Hepatic stellate cell (primary cell): ENCODE measurements around the gene RUFY1.
A peak's percentile ranks its signal among the peaks of the same experiment; 100 is the strongest.
"Not testable (repeated sequence)": the region's sequence is repeated elsewhere in the genome, so short reads cannot be mapped to it uniquely, and the experiment has no call there.

ENCODE experiments used
- DNase-seq: peaks from one replicate; pipeline ENCODE4 v3.0.0; 2011; ENCODE audit warnings: low spot score

RUFY1 gene

DNA sequence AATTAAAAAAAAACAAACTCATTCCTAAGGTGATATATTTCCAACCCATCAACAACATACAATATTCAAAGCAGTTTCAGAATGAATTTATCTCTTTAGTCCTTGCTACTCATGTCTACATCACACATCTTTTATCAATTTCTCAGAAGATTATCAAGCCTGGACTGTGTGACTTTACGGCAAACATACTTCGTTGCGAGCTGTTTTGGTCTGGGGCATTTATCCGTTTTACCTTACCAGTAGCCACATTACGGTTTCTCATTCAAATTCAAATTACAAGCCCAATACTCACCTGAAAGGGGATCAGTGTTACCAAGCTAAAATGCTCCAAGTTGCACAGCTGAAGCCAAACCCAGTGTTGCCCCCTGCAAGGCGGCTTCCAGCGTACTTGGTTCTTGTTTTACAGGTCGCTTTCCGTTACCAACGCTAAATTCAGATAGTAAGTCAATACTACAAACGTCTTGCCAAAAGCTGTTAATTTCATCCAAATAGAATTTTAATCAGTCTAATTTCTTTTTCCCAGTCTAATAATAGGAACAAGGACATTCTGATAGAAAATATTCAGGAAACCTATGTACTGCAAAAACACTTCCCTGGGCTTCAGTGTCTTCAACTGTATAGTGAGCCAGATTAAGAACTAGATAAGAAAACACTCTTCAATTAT lies 71.3 kb downstream of the RUFY1 start:
- no peak for DNase-seq

DNA sequence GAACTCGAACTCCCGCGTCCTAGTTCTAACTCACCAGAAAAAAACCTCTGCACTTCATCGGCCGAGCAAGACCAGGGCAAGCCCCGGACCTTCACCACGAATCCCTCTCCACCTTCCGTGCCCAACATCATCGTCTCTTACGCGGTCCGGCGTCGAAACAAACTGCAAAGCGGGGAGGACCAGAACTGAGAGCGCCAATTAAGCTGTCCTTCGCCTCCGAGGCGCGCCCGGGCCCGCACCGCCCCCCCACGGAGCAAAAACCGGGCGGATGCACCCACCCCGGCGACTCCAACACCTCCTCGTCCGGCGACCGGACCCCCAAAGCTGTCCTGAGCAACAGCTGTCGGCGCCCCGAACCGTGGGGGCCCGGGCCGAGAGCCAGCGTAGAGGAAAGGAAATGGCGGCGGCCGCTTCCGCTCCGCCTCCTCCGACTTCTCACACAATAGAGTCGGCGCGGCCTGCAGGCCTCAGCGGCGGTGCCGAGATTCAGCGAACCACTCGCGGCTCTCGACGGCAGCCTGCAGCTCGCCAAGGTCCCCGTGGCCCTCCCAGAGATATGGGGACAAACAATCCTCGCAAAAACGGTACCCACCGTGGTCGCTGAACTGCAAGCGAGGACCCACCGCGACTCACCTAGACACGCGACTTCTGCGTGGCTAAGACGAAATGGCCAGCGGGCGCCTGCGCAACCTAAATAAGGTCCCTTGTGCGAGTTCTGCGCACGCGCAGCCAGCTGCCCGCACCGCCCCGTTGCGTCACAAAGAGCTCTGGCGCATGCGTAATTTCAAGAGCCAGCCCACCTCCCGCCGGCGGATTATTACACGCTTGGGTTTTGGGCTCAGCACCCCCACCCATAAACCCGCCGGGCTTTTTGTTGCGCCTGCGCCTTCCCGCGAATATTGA lies 72.9 kb downstream of the RUFY1 start, which contains the start of gene HNRNPH1:
TSS of gene HNRNPH1 (minus strand) at position 669 of the 903 bp plus-strand sequence. CDS start at position 131, 538 bp downstream.
- DNase-seq = peak; percentile 99

DNA sequence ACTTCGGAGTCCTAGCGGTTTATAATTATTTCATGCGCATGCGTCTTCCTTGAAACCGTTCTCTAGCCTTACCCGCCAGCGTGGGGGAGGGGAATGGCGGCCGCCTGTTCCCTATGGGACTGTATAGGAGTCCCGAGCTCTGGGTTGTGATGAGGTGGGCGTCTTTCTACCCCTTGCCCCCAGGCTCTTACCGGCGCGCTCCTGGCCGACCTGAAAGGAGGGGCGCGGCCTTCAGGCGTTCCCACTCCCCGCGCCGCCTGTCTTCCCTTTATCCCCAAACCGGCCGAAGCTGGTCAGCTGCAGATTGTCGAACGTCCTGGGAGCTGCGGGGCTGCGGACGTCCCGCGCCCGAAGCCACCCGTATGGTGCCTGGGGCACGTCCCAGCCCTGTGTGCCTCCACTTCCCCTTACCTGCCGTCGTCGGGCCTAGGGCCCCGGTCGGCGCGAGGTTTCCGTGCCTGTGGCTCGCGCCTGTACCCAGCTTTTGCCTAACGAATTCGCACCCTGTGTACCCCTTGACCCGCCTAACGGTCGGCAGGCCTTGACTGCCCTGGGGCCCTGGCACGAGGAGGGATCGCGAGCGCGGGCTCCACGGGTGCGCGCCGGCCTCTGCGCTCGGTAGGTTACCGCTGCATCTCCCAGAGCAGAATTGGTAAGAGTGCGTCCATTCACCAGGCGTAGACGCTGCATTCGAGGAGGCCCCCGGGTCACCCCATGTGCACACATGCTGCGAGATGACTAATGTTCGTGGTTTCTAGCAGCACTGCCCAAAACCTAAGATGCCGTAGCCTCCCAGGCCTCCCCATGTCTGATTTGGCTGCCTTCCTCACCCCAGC lies 73.8 kb downstream of the RUFY1 start:
- DNase-seq = peak; percentile 93

DNA sequence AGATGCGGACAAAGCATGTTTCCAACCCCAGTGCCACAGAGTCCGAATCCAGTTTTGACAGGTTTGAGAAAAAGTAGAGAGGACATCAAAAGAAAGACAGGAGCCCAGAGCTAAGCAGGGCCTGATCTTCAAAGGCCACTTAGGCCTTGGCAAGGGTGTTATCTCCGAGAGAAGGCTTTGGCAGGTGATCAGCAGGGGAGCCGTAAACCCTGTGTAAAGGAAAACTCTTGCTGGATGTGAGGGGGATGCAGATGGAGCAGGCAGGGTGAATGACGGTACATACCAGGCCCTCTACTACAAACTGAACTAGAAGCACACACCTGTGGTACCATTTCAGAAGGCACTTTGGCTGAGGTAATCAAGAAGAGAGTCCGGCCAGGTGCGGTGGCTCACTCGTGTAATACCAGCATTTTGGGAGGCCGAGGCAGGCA lies 74.5 kb downstream of the RUFY1 start:
- DNase-seq = no peak

DNA sequence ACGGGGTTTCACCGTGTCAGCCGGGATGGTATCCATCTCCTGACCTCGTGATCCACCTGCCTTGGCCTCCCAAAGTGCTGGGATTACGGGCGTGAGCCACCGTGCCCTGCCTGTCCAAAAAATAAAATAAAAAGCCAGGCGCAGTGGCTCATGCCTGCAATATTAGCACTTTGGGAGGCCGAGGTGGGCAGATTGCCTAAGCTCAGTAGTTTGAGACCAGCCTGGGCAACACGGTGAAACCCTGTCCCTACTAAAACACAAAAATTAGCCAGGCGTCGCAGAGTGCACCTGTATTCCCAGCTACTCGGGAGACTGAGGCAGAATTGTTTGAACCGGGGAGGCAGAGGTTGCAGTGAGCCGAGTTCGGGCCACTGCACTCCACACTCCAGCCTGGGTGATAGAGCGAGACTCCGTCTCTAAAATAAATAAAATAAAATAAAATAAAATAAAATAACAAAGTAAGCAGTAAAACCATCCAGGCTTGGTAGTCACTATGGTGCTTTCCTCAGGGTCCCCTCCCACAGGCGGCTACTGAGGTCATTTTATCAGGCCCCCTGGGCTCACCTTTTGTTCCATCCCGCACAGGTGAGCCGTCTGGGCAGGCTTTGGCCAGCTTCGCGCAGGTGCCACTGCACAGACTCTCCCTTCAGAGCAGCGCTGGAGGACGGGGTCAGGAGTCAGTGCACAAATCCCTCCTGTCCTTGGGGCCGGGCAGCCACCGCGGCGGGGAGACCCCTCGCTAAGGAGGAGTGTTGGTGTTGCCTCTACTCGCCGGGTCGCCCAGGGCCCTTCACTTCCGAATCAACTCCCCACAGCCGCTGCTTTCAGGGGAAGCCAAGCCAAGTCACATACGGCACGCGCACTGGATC lies 83.4 kb downstream of the RUFY1 start:
- not testable (repeated sequence) for DNase-seq

DNA sequence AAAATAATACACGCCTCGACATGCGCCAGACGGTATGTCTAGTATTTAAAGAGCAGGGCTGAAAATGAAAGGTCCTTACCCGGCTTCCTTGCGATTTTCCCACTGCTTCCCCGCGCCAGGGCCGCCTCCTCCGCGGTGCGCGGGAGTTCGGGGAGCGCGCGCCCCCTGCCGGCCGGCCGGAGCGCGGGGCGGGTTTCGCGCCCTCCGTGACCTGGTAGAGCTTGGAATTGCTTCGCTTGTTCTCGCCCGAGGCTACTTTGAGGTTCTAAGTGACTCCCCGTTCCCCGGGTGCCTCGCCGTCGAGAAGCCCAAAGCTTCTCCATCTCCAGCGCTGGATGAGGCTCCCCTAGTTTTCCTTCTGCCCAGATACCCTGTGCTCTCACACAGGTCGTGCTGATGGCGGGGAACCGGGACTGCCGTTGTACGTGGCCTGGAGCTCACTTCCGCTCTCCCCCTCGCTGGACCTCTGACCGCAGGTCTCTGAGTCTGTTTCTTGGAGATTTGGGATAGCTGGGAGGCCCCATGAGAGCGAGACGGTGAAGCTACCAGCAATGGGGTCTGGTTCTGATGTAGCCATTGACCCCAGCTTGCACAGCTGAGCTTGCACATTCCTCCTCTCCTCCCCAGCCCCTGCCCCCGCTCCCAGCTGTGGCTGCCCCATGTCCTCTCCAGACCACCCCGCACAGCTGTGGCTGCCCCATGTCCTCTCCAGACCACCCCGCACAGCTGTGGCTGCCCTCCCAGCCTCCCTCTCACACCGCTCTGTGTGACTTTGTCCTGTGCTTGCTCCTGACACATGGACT lies 84.2 kb downstream of the RUFY1 start:
- DNase-seq = not testable (repeated sequence)

DNA sequence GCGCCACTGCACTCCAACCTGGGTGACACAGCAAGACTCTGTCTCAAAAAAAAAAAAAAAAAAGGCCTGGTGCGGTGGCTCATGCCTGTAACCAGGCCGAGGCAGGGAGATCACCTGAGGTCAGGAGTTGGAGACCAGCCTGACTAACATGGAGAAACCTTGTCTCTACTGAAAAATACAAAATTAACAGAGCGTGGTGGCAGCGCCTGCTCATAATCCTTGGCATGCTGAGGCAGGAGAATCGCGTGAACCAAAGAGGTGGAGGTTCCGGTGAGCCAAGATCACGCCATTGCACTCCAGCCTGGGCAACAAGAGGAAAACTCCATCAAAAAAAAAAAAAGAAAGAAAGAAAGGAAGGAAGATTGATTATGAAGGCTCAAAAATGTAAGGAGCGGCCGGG lies 88.9 kb downstream of the RUFY1 start:
- DNase-seq = not testable (repeated sequence)

DNA sequence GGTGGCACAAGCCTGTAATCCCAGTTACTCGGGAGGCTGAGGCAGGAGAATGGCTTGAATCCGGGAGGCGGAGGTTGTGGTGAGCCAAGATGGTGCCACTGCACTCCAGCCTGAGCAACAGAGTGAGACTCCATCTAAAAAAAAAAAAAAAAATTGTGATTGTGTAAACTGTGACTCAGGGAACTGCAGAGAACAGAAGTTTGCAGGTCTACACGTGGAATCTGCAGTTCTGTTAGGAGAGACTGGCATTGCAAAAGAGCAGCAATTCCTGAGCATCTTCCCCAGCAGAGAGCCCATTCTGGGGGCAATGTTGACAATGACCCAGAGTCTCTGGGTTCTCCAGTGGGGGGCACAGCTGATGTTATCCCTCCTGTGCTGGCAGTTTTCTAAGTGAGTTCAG lies 91.4 kb downstream of the RUFY1 start:
- DNase-seq = not testable (repeated sequence)

DNA sequence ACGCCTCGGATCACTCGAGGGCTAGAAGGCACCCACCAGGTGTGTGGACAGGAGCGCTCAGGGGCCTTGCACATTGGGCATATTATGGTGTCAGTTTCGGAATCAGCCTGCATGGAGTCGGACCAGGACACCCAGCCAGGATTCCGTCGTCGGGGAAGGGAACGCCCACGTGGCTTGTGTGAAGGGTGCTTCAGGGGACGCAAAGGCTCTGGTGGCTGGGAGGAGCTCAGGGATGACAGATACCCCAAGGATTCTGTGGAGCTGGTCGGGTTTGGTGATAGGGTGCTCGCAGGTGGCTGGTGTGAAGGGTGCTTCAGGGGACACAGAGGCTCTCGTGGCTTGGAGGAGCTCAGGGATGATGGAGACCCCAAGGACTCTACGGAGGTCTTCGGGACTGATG lies 92.3 kb downstream of the RUFY1 start:
- DNase-seq = not testable (repeated sequence)

DNA sequence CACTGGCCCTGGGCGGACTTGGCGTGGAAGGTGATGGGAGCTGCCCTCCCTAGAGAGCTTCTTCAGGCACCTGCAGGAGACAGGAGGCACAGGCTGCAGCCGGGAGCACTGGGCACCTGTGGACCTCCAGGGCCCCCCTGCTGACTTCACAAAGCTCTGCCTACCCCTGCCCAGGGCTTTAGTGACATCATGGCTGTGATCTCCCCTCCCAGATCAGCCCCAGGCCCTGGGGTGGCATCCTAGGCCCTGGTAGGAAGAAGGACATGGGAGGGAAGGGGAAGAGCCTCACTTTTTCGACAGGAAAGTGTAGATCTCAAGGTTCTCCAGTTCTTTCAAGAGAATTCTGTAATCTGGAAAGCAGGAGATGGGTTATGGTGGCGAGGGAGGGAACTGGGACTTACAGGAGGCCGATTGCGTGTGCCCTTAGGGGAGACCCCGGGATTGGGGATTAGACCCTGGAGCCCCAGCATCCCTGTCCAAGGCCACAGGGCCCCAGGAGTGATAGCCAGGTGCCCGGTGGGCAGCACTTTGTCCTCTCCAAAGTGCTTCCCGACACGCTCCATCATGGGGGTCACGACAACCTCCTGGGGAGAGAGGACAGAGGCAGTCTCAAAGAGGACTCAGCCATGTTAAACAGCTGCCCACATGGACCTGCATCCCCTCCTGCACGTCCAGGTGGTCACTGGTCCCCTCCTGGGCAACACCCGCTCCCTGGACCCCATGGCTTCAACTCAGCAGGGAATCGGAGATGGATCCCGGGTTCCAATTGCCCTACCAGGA lies 93.0 kb downstream of the RUFY1 start:
- DNase-seq = not testable (repeated sequence)

DNA sequence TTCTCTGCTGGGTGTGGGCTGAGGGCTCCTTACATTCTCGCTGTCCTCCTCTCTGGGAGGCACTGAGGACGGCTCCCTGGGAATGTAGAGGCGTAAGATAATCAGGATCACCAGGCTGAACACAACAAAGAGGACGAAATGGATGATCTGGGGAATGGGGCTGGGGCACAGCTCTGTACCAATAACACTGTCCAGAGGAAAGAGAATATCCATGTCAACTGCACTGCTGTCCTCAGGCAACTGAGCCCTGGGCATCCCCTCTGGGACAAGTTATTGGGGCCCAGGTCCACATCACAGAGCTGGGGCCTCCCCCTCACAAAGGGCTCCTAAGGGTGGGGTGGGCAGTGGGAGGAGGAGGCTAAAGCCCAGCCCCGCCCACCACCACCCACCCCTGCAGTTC lies 94.4 kb downstream of the RUFY1 start:
- not testable (repeated sequence) for DNase-seq

DNA sequence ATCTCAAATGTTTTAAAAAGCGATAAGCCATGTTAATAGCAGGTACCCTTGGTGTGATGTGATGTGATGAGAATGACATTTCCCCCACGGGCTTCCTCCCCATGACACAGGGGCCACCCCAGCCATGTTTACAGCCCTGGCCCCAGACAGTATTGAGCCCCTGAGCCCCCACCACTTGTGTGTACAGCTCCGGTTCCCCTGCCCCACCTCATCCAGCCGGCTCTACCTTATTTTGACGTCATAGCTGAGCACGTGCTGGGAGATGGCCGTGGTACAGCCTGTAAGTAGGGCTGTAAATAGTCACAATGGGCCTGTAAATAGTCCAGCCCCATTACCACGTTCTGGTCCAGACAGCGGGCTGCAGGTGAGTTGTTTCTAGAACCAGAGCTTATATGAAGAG lies 98.1 kb downstream of the RUFY1 start:
- DNase-seq = no peak

DNA sequence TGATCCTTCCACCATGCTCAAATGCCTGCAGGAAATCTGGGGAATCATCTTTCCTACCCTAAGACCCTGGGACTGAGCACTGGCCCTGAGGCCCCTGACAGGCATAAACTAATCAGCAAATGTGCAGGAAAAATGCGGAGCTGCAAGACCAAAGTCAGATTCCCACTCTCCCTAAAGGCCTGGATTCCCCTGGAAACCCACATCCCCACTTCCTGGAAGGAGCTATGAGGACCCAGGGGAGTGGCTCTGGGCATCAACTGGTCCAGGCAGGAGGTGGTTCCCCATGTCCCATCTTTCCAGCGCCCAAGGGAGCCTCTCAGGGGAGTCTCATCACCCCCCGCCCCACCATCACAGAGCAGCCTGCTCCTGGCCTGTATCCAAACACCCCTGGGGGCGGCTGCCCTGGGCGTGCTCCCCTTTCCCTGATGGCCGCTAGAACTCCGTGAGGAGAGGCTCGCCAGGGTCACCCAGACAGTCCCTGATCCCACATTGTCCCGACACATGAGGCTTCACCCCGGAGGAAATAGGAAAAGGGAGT lies 98.9 kb downstream of the RUFY1 start:
- DNase-seq = not testable (repeated sequence)

DNA sequence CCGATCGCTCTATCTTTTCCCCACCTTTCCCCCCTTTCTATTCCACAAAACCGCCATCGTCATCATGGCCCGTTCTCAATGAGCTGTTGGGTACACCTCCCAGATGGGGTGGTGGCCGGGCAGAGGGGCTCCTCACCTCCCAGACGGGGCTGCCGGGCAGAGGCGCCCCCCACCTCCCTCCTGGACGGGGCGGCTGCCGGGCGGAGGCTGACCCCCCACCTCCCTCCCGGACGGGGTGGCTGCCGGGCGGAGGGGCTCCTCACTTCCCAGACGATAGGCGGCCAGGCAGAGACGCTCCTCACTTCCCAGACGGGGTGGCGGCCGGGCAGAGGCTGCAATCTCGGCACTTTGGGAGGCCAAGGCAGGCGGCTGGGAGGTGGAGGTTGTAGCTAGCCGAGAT lies 99.9 kb downstream of the RUFY1 start:
- DNase-seq = not testable (repeated sequence)

DNA sequence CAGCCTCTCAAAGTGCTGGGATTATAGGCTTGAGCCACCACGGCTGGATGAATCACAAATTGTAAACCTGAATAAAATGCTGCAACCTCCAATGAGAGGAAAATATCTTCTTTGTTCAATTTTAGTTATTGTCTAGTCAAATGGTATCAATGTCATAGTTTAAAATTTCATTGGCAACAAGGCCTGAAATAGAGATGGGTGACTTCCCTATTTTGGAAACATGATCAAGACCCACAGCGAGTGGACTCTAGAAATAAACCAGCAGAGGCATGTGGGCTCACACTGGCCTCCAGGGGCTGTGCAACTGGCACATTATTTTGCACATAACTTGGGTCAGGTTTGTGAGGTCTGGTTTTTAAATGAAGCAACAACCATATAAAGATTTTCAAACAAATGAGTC lies 102.8 kb downstream of the RUFY1 start:
- not testable (repeated sequence) for DNase-seq

DNA sequence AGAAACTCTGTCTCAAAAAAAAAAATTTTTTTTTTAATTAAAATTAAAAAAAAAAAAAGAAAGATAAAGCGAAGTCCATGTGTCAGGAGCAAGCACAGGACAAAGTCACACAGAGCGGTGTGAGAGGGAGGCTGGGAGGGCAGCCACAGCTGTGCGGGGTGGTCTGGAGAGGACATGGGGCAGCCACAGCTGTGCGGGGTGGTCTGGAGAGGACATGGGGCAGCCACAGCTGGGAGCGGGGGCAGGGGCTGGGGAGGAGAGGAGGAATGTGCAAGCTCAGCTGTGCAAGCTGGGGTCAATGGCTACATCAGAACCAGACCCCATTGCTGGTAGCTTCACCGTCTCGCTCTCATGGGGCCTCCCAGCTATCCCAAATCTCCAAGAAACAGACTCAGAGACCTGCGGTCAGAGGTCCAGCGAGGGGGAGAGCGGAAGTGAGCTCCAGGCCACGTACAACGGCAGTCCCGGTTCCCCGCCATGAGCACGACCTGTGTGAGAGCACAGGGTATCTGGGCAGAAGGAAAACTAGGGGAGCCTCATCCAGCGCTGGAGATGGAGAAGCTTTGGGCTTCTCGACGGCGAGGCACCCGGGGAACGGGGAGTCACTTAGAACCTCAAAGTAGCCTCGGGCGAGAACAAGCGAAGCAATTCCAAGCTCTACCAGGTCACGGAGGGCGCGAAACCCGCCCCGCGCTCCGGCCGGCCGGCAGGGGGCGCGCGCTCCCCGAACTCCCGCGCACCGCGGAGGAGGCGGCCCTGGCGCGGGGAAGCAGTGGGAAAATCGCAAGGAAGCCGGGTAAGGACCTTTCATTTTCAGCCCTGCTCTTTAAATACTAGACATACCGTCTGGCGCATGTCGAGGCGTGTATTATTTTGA lies 107.2 kb downstream of the RUFY1 start:
- not testable (repeated sequence) for DNase-seq

DNA sequence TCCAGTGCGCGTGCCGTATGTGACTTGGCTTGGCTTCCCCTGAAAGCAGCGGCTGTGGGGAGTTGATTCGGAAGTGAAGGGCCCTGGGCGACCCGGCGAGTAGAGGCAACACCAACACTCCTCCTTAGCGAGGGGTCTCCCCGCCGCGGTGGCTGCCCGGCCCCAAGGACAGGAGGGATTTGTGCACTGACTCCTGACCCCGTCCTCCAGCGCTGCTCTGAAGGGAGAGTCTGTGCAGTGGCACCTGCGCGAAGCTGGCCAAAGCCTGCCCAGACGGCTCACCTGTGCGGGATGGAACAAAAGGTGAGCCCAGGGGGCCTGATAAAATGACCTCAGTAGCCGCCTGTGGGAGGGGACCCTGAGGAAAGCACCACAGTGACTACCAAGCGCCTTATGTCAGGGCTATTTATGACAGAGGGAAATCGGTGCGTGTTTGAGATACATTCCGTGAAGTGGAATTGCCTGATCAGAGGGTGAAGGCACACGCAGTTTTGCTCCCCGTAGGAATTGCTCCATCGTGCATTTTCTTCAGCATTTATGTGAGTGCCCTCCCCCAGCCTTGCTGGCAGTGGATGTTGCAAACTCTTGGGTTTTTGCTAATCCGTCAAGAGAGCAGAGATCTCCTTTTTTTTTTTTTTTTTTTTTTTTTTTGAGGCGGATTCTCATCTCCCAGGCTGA lies 108.0 kb downstream of the RUFY1 start:
- DNase-seq = peak; percentile 51
